HL-60 (cell line): ENCODE measurements around the gene LDOC1.

Experiments used
- DNase-seq, 2 experiments: peaks; one replicate each; pipeline ENCODE4 v3.0.0-alpha.2; 2010 to 2020; ENCODE audit warnings: low read depth in 1 of 2, low spot score in 1 of 2
- H3K27ac ChIP-seq: fragments of 250-450 bp; sonication (Bioruptor Pico); replicated peaks from 2 replicates; pipeline ENCODE4 v1.5.1; 2020; ENCODE audit warnings: mild to moderate bottlenecking, moderate library complexity
- H3K27me3 ChIP-seq: fragments of 250-450 bp; sonication (Bioruptor Pico); 2 replicates; pipeline ENCODE4 v1.5.1; 2021; ENCODE audit warnings: mild to moderate bottlenecking, moderate library complexity; ENCODE audit not compliant: insufficient read depth, poor library complexity, severe bottlenecking
- H3K4me3 ChIP-seq: replicated peaks from 2 replicates; pipeline ENCODE4 v1.5.1; 2011; ENCODE audit warnings: mild to moderate bottlenecking, control low read depth, low read length; ENCODE audit not compliant: insufficient read depth
- GABPA ChIP-seq: IDR thresholded peaks from 2 replicates; pipeline ENCODE4 v1.6.1; 2012; ENCODE audit warnings: low read depth
- POLR2AphosphoS5 ChIP-seq: IDR thresholded peaks from 2 replicates; pipeline ENCODE4 v1.6.1; 2012; ENCODE audit warnings: low read depth
- SPI1 ChIP-seq: IDR thresholded peaks from 2 replicates; pipeline ENCODE4 v1.6.1; 2012; ENCODE audit warnings: low read depth, mild to moderate bottlenecking, borderline replicate concordance
- long read RNA-seq: library from polyadenylated mRNA; unstranded; transcript quantifications from one replicate; pipeline ENCODE4 v2.0.0, GENCODE V29; 2020
- TF ChIP-seq, protein P1 (sequence below): IDR thresholded peaks from one replicate; pipeline ENCODE4 v1.5.1; 2011; ENCODE audit warnings: low read length, control low read depth, inconsistent platforms; ENCODE audit not compliant: insufficient read depth
- TF ChIP-seq, protein P2 (sequence below): IDR thresholded peaks from 2 replicates; pipeline ENCODE4 v1.6.1; 2012; ENCODE audit warnings: low read depth; ENCODE audit not compliant: insufficient replicate concordance

The LDOC1 gene
- long read RNA-seq: 0 reads

DNA sequence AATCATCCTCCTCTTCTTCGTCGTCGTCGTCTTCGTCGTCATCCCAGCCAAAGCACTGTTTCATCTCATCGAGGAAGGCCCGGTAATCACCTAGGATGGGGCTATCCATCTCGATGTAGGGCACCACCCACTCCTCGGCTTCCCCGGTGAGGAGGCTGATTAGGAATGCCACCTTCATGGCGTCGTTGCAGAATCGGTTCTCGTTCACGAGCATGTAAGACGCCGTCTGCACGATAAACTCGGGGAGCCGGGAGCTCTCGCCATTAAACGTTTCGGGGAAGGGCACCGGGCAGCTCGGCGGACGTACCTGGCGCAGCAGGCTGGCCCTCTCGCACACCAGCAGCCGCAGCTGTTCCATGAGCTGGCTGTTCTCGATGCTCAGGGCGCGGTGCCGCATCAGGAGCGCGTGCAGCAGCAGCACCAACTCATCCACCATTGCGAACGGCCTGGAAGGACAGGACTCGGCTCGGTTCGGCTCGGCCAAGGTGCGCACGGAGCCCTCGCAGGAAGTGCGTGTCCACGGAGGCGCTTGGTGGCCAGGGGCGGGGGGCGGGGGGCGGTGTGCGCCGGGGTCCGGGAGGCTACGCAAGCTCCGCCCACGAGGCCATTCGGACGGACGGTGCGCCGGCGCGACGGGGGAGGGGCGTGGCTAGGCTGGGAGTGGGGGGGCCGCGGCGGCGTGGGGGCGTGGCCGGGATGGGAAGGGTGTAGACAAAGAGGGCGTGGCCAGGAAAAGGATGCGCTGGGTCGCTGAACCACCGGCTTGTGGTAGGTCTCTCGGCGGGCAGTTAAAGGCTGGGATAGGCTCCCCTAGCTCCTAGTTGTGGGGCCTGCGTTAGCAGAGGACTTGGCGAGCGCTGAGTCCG is at the start of gene LDOC1:
LDOC1 (minus strand) TSS at position 544 of the 866 bp plus-strand sequence; CDS start at position 436, 108 bp downstream.
- no peaks in the 10 kb centered on the region for H3K27me3 ChIP-seq
- TF ChIP-seq POLR2AphosphoS5 (no peak), SPI1 (no peak), GABPA (no peak)
- TF ChIP-seq, protein P1, sequence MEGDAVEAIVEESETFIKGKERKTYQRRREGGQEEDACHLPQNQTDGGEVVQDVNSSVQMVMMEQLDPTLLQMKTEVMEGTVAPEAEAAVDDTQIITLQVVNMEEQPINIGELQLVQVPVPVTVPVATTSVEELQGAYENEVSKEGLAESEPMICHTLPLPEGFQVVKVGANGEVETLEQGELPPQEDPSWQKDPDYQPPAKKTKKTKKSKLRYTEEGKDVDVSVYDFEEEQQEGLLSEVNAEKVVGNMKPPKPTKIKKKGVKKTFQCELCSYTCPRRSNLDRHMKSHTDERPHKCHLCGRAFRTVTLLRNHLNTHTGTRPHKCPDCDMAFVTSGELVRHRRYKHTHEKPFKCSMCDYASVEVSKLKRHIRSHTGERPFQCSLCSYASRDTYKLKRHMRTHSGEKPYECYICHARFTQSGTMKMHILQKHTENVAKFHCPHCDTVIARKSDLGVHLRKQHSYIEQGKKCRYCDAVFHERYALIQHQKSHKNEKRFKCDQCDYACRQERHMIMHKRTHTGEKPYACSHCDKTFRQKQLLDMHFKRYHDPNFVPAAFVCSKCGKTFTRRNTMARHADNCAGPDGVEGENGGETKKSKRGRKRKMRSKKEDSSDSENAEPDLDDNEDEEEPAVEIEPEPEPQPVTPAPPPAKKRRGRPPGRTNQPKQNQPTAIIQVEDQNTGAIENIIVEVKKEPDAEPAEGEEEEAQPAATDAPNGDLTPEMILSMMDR: no peak
- TF ChIP-seq, protein P2, sequence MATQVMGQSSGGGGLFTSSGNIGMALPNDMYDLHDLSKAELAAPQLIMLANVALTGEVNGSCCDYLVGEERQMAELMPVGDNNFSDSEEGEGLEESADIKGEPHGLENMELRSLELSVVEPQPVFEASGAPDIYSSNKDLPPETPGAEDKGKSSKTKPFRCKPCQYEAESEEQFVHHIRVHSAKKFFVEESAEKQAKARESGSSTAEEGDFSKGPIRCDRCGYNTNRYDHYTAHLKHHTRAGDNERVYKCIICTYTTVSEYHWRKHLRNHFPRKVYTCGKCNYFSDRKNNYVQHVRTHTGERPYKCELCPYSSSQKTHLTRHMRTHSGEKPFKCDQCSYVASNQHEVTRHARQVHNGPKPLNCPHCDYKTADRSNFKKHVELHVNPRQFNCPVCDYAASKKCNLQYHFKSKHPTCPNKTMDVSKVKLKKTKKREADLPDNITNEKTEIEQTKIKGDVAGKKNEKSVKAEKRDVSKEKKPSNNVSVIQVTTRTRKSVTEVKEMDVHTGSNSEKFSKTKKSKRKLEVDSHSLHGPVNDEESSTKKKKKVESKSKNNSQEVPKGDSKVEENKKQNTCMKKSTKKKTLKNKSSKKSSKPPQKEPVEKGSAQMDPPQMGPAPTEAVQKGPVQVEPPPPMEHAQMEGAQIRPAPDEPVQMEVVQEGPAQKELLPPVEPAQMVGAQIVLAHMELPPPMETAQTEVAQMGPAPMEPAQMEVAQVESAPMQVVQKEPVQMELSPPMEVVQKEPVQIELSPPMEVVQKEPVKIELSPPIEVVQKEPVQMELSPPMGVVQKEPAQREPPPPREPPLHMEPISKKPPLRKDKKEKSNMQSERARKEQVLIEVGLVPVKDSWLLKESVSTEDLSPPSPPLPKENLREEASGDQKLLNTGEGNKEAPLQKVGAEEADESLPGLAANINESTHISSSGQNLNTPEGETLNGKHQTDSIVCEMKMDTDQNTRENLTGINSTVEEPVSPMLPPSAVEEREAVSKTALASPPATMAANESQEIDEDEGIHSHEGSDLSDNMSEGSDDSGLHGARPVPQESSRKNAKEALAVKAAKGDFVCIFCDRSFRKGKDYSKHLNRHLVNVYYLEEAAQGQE: no peak
- H3K27ac ChIP-seq: no peak within 1 kb of the TSS
- H3K4me3 ChIP-seq: no peak within 1 kb of the TSS
- DNase-seq: no peak

DNA sequence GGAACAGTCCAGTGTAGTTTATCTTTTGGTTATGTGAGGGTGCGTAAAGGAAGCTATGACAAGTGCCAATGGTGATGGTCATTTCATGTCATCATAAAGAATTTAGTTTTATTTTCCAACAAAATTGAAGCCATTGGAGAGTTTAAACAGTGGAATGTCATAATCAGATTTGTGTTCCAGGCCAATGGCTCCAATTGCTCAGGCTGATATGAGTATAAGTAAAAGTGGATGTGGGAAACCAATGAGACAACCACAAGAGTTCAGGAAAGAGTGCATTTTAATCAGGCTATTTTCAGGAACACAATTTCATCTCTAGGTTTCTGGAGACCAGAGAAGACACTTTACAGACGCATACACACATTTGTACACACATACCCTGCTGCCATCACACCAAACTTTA is 44.7 kb upstream of the LDOC1 start:
- TF ChIP-seq SPI1: no peak
- TF ChIP-seq, protein P1: no peak
- TF ChIP-seq GABPA: no peak
- TF ChIP-seq, protein P2: no peak
- no peak for TF ChIP-seq POLR2AphosphoS5
- no peak for DNase-seq
- Histone ChIP-seq H3K27ac (no peak overlapping the region), H3K4me3 (no peak overlapping the region), H3K27me3 (no peaks in the 10 kb centered on the region)

DNA sequence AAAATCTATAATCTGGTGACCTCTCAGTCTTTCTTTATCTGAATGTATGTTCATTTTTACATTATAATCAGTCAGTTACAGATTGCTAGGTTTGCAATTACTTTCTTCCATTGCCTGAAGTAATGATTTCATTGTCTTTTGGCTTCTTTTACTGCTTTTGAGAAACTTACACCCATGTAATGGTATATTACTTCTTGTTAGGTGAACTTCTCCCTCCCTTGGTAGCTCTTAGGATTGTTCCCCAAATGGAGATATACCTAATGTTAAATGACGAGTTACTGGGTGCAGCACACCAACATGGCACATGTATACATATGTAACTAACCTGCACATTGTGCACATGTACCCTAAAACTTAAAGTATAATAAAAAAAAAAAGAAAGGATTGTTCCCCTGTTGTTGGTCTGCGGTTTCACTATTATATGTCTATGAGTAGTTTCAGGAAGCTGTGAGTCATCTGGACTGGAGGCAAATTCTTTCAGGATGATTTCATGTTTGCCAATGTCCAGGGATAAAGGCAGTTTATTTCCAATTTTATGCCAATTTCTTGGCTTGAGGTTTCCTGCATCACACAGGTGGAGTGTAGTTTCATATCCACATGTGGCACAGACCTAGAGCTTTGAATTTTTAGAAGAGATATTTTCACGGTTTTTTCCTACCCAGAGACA is 43.5 kb upstream of the LDOC1 start:
- DNase-seq: no peak
- no peak overlapping the region for H3K27ac ChIP-seq

More for the DNA sequence above, 43.5 kb upstream of the LDOC1 start:
- no peaks in the 10 kb centered on the region for H3K27me3 ChIP-seq
- TF ChIP-seq, protein P2: no peak
- TF ChIP-seq GABPA: no peak
- no peak for TF ChIP-seq SPI1
- TF ChIP-seq POLR2AphosphoS5: no peak
- TF ChIP-seq, protein P1: no peak
- no peak overlapping the region for H3K4me3 ChIP-seq
